Subcutaneous adipose tissue (tissue), 4 donors: ENCODE results near the gene CDC73. TPM values are rescaled to one million over a fixed set of nuclear protein-coding genes. Genes with fewer than 3 reads are reported as not detected.

Experiments used
- total RNA-seq, 4 donors: library from RNA; depleted of rRNA; stranded (reverse); fragments of >200 nt; gene quantifications; one replicate each; pipeline ENCODE4 v1.1.0, GENCODE V29; 2016
- TF ChIP-seq, protein P1 (sequence below): fragments of 450-650 bp; IDR thresholded peaks from one replicate; pipeline ENCODE4 v1.5.1; 2016; ENCODE audit warnings: low read depth, mild to moderate bottlenecking, control low read depth, antibody characterized with exemption, moderate library complexity

Gene CDC73
- total RNA-seq, 4 donors from 2014 or later: 35.2 to 74.8 (median 41.8) TPM

DNA sequence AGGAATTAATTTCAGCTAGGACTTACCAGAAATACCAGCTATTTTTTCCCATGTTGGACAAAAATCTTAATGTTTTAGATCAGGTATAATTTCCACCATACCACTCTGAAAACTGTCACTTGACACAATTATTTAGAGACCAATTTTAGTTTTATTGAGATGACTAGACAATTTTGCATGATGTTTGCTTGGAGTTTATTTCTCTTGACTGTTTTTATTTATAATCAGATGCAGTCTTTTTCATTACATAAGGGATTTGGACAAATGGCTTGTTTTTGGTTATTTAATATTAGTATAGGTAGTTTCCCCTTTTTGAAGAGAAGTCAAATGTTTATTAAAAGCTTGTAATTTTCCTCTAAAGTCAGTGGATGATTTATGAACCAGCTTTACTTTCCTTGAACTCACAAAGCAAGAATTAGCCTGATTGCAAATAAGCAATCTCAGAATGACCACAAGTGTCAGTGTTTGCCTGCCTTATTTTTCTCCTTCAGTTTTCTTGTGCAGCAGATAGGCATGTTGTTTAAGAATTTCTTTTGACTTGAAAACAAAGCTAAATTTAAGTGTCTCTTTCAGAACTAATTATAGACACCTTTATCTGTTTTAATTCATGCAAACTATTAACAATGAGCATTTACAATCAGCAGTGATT, 68.4 kb downstream of the CDC73 start:
- TF ChIP-seq, protein P1, sequence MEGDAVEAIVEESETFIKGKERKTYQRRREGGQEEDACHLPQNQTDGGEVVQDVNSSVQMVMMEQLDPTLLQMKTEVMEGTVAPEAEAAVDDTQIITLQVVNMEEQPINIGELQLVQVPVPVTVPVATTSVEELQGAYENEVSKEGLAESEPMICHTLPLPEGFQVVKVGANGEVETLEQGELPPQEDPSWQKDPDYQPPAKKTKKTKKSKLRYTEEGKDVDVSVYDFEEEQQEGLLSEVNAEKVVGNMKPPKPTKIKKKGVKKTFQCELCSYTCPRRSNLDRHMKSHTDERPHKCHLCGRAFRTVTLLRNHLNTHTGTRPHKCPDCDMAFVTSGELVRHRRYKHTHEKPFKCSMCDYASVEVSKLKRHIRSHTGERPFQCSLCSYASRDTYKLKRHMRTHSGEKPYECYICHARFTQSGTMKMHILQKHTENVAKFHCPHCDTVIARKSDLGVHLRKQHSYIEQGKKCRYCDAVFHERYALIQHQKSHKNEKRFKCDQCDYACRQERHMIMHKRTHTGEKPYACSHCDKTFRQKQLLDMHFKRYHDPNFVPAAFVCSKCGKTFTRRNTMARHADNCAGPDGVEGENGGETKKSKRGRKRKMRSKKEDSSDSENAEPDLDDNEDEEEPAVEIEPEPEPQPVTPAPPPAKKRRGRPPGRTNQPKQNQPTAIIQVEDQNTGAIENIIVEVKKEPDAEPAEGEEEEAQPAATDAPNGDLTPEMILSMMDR: no peak

DNA sequence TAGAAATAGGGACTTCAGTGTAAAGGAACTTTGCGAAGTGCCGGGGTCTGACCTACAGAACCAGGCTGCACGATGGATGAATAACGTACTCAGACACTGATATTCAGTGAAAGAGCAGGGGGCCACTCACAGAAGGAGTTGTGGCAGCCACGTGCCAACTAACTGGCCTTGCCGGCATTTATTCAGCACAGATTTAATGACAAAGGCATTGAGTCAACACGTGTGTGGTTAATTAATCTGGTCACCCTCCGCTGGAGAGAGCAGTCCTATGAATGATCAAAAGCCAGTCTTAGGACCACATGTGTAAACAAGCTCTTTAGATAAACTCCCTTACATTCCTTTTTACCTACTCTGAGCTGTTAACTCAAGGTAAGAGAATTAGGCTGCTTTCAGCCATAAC, 70.8 kb downstream of the CDC73 start:
- TF ChIP-seq, protein P1: no peak

DNA sequence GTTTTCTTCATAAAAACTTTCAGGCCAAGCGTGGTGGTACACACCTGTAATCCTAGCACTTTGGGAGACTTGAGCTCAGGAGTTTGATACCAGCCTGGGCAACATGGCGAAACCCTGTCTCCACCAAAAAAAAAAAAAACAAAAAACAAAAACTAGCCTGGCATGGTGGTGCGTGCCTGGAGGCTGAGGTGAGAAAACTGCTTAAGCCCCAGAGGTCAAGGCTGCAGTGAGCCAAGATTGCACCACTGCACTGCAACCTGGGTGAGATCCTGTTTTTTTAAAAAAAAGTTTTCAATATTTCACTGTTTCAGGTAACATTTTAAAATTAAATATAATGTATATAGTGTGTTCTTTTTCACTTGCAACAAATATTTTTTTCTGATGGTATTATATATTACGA, 78.1 kb downstream of the CDC73 start:
- TF ChIP-seq, protein P1: no peak

DNA sequence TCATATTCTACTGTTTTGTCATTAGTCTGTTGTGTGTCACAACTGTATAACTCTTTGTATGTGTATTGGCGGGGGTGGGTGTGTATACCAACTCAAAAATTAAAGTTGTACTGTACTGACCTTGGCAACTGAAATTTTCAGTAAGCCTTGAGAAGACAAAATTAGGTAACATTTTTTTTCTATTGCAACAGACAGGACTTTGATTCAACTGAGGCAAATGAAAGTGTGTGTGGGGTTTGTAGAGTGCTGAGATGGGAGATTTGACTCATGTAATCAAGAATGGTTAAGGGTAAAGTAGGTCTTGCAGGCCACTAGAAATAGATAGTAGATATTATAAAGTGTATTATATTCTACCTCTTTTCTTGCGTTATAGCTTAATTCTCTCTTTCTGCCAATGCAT, 79.2 kb downstream of the CDC73 start:
- TF ChIP-seq, protein P1: no peak

DNA sequence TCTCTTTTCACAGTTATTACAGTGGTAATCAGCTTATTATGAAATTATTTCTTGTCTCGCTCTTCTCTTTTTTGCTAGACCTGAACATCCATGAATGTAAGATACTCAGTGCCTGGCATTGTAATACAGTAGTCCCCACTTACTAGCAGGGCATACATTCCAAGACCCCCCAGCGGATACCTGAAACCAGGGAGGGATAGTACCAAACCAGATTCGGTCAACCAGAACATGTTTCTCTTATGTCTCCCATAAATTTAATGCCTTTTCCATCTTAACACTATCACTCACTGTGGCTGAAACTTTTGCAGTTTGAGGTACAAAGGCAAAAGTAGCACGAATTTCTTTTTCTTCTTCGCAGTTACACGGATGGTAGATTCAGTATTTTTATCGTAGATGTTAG, 89.2 kb downstream of the CDC73 start:
- TF ChIP-seq, protein P1: no peak

DNA sequence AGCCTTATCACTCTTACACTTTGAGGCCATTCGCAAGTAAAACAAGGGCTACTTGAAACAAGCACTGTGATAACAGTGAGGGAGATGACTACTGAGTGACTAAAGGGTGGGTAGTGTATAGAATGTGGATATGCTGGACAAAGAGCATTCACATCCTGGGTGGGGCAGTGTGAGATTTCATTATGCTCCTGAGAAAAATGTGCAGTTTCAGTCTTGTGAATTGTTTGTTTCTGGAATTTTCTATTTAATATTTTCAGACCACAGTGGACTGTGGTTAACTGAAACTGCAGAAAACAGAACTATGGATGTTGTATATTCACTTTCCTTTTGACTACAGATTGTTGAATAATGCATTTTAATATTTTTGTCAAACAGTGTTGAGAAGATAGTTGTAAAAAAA, 89.7 kb downstream of the CDC73 start:
- TF ChIP-seq, protein P1: no peak

DNA sequence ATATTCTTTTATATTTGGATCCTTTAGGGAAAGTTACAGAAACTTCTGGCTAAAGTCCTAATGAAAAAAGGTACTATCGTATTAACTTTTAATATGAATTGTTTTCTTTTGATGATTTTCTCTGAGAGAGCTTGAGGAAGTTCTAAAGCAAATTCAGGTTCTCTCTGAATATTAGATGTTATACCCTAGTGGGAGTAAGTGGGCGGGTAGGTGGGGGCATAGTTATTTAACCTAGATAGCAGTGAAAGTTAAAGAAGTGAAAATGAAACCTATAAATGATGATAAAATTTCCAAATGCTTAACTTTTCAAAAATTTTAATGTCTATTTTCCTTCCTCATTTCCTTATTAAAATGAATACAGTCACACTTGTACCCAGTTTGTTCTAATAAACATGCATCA, 90.8 kb downstream of the CDC73 start:
- TF ChIP-seq, protein P1: no peak
